ENCODE results near the gene EMC10.
"Not testable (repeated sequence)": the region's sequence is repeated elsewhere in the genome, so short reads cannot be mapped to it uniquely, and the experiment has no call there.

GRCh38 chr19:50528052-50528451 is 51.7 kb downstream of the EMC10 start:
- TF ChIP-seq CTCF (IDR thresholded peaks at IDR 0.05; ENCODE audit: insufficient read depth, low read length); GABPA (IDR thresholded peaks at IDR 0.05; ENCODE audit: low read depth): not testable (repeated sequence)

All from HL-60 (cell line).